ENCODE results near the gene ALOXE3.

Gene ALOXE3

DNA sequence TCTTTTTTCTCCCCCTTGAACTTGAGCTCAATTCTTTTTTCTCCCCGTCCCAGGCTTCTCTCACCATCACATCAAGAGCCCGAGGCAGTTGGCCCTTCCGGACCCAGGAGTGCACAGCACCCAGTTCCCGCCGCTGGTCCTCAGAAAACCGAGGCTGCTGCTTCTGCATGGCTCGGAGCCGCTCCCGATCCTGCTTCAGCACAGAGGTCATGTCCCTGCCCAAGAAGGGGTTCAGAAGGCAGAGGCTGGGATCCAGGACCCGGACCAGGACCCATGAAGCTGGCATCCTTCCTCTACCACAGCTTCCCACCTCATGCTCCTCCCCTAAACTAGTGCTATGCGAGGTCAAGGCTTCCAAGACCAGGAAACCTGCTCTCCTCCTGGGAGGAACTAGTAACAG lies 23.4 kb upstream of the ALOXE3 start:
- peaks cover 8 to 15% of the 10 kb centered on the region in 2 donors for H3K4me1 ChIP-seq (ENCODE audit: control insufficient read depth in 1 of 2, insufficient read depth in 2 of 2, low read length in 2 of 2)
- no peak overlapping the region for H3K9ac ChIP-seq (ENCODE audit: low read depth in 1 of 2, low read length in 2 of 2)
- no peak overlapping the region for H3K4me3 ChIP-seq (ENCODE audit: low read depth in 1 of 2, low read length in 2 of 2)
- H3K27ac ChIP-seq (ENCODE audit: low read depth, low read length): no peak overlapping the region
- H3K27me3 ChIP-seq (ENCODE audit: control insufficient read depth in 1 of 2, insufficient read depth in 2 of 2, low read length in 2 of 2): no peaks in the 10 kb centered on the region
- H3K9me3 ChIP-seq (ENCODE audit: control insufficient read depth in 1 of 2, low read length in 2 of 2): no peaks in the 10 kb centered on the region
- H3K36me3 ChIP-seq (ENCODE audit: control insufficient read depth in 1 of 2, insufficient read depth in 2 of 2, low read length in 2 of 2): peaks cover 43 to 64% of the 10 kb centered on the region in 2 donors

DNA sequence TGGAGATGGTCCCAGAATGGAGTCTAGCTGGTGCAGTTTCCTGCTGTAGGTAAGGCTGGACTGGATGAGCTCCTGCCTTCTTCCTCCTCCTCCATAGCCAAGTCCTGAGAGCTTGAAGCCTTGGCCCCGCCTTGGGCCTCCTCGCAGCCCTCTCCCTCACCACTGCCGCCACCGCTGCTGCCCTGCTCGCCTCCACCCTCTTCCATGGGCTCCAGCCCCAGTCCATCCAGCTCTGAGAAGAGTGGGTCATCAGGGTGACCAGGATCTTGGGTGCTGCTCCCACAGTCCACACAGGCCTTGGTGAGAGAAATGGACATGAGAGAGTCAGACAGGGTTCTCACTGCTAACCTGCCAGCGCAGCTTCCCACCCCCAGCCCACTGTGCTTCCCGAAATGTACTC lies 22.7 kb upstream of the ALOXE3 start:
- H3K27ac ChIP-seq (ENCODE audit: low read depth, low read length): peak overlapping the region; percentile 22
- peaks cover 36 to 57% of the 10 kb centered on the region in 2 donors for H3K36me3 ChIP-seq (ENCODE audit: control insufficient read depth in 1 of 2, insufficient read depth in 2 of 2, low read length in 2 of 2)
- H3K9me3 ChIP-seq (ENCODE audit: control insufficient read depth in 1 of 2, low read length in 2 of 2): no peaks in the 10 kb centered on the region
- no peaks in the 10 kb centered on the region for H3K27me3 ChIP-seq (ENCODE audit: control insufficient read depth in 1 of 2, insufficient read depth in 2 of 2, low read length in 2 of 2)
- no peak overlapping the region for H3K9ac ChIP-seq (ENCODE audit: low read depth in 1 of 2, low read length in 2 of 2)
- H3K4me3 ChIP-seq (ENCODE audit: low read depth in 1 of 2, low read length in 2 of 2): no peak overlapping the region
- peaks cover 8 to 15% of the 10 kb centered on the region in 2 donors for H3K4me1 ChIP-seq (ENCODE audit: control insufficient read depth in 1 of 2, insufficient read depth in 2 of 2, low read length in 2 of 2)

GRCh38 chr17:8140065-8141029 lies 22.0 kb upstream of the ALOXE3 start:
- Histone ChIP-seq H3K4me1 (ENCODE audit: control insufficient read depth in 1 of 2, insufficient read depth in 2 of 2, low read length in 2 of 2) (peaks cover 8 to 15% of the 10 kb centered on the region in 2 donors), H3K27me3 (ENCODE audit: control insufficient read depth in 1 of 2, insufficient read depth in 2 of 2, low read length in 2 of 2) (no peaks in the 10 kb centered on the region), H3K36me3 (ENCODE audit: control insufficient read depth in 1 of 2, insufficient read depth in 2 of 2, low read length in 2 of 2) (peaks cover 31 to 50% of the 10 kb centered on the region in 2 donors), H3K4me3 (ENCODE audit: low read depth in 1 of 2, low read length in 2 of 2) (no peak overlapping the region), H3K9ac (ENCODE audit: low read depth in 1 of 2, low read length in 2 of 2) (no peak overlapping the region), H3K9me3 (ENCODE audit: control insufficient read depth in 1 of 2, low read length in 2 of 2) (no peaks in the 10 kb centered on the region), H3K27ac (ENCODE audit: low read depth, low read length) (no peak overlapping the region)

DNA sequence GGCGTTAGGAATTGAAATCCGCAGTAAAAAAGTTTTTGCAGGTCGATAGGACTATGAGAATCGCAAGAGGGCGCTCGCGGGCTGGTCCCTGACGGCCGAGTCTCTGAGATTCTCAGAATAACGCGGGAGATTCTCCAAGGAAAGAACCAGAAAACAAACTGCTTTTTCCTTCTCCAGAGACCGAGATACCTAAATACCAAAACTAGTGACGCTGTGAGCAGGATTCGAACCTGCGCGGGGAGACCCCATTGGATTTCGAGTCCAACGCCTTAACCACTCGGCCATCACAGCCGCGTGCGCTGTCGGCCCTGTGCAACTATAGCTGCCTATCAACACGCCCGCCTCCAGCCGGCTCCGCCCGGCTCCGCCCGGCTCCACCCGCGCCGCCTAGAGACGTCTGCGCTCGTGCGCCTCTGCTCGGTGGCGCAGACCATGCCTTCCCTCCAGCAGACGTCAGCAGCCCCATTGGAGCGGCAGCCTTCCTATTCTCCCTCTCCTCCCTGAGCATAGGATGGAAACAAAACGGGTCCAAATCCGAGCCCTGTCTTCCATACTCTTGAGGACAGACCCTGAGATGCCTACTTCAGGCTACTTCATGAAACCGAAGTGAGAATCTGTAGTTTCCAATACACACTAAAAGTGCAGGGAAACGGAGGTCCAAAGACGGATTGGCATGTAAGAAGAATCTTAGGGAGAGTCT lies 20.5 kb upstream of the ALOXE3 start:
- Histone ChIP-seq H3K9ac (ENCODE audit: low read depth in 1 of 2, low read length in 2 of 2) (peak overlapping the region; percentile 65 to 77), H3K4me1 (ENCODE audit: control insufficient read depth in 1 of 2, insufficient read depth in 2 of 2, low read length in 2 of 2) (peaks cover 8 to 15% of the 10 kb centered on the region in 2 donors), H3K9me3 (ENCODE audit: control insufficient read depth in 1 of 2, low read length in 2 of 2) (no peaks in the 10 kb centered on the region), H3K36me3 (ENCODE audit: control insufficient read depth in 1 of 2, insufficient read depth in 2 of 2, low read length in 2 of 2) (peaks cover 22 to 39% of the 10 kb centered on the region in 2 donors), H3K4me3 (ENCODE audit: low read depth in 1 of 2, low read length in 2 of 2) (peak overlapping the region; percentile 63 to 66), H3K27ac (ENCODE audit: low read depth, low read length) (peak overlapping the region; percentile 89), H3K27me3 (ENCODE audit: control insufficient read depth in 1 of 2, insufficient read depth in 2 of 2, low read length in 2 of 2) (no peaks in the 10 kb centered on the region)

GRCh38 chr17:8138374-8138671 lies 20.0 kb upstream of the ALOXE3 start:
- H3K4me1 ChIP-seq (ENCODE audit: control insufficient read depth in 1 of 2, insufficient read depth in 2 of 2, low read length in 2 of 2): peaks cover 8 to 15% of the 10 kb centered on the region in 2 donors
- H3K4me3 ChIP-seq (ENCODE audit: low read depth in 1 of 2, low read length in 2 of 2): peak overlapping the region; percentile 33 to 44
- peak overlapping the region; percentile 41 to 61 for H3K9ac ChIP-seq (ENCODE audit: low read depth in 1 of 2, low read length in 2 of 2)
- H3K9me3 ChIP-seq (ENCODE audit: control insufficient read depth in 1 of 2, low read length in 2 of 2): no peaks in the 10 kb centered on the region
- no peaks in the 10 kb centered on the region for H3K27me3 ChIP-seq (ENCODE audit: control insufficient read depth in 1 of 2, insufficient read depth in 2 of 2, low read length in 2 of 2)
- peaks cover 20 to 34% of the 10 kb centered on the region in 2 donors for H3K36me3 ChIP-seq (ENCODE audit: control insufficient read depth in 1 of 2, insufficient read depth in 2 of 2, low read length in 2 of 2)
- peak overlapping the region; percentile 60 for H3K27ac ChIP-seq (ENCODE audit: low read depth, low read length)

DNA sequence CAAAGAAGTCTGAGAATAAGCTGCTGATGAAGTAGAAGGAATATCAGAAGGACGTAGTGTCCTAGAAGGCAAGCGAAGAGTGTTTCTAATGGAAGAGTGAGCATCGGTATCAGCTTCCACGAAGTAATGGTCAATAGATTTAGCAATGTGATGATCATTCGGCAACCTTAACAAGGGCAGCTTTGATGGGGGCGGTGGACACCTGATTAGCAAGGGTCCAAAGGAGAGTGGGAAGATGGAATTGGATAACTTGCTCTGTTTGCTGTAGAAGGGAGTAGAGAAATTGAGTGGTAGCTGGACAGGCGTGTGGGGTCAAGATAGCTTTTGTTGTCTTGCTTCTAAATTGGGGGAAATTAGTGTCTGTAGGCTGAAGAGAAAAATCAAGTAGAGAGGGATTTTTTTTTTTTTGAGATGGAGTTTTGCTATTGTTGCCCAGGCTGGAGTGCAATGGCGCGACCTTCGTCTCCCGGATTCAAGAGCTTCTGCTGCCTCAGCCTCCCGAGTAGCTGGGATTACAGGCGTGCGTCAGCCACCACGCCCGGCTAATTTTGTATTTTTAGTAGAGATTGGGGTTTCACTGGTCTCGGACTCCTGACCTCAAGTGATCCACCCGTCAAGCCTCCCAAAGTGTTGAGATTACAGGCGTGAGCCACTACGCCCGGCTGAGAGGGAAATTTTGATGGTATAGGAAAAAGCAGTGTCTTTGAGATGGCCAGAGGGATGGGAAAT lies 19.5 kb upstream of the ALOXE3 start:
- H3K4me3 ChIP-seq (ENCODE audit: low read depth in 1 of 2, low read length in 2 of 2): peak overlapping the region; percentile 33 to 44
- H3K9me3 ChIP-seq (ENCODE audit: control insufficient read depth in 1 of 2, low read length in 2 of 2): no peaks in the 10 kb centered on the region
- H3K9ac ChIP-seq (ENCODE audit: low read depth in 1 of 2, low read length in 2 of 2): peak overlapping the region; percentile 41 to 61
- H3K27me3 ChIP-seq (ENCODE audit: control insufficient read depth in 1 of 2, insufficient read depth in 2 of 2, low read length in 2 of 2): no peaks in the 10 kb centered on the region
- no peak overlapping the region for H3K27ac ChIP-seq (ENCODE audit: low read depth, low read length)
- H3K4me1 ChIP-seq (ENCODE audit: control insufficient read depth in 1 of 2, insufficient read depth in 2 of 2, low read length in 2 of 2): peaks cover 8 to 15% of the 10 kb centered on the region in 2 donors
- peaks cover 20 to 29% of the 10 kb centered on the region in 2 donors for H3K36me3 ChIP-seq (ENCODE audit: control insufficient read depth in 1 of 2, insufficient read depth in 2 of 2, low read length in 2 of 2)

DNA sequence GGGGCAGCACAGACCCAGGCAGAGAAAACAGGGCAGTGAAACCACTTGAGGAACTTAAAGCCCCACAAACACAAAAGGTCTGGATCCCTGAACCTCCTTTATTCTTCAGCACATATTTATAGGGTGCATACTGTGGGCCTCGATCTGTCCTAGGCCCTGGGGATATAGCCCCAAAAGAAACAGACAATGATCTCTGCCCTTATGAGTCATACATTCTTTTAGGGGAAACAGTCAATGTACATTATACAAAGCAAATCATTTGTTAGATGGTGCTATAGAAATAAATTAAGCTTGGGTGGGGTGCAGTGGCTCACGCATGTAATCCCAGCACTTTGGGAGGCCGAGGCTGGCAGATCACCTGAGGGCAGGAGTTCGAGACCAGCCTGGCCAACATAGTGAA lies 15.6 kb upstream of the ALOXE3 start:
- Histone ChIP-seq H3K4me3 (ENCODE audit: low read depth in 1 of 2, low read length in 2 of 2) (no peak overlapping the region), H3K9ac (ENCODE audit: low read depth in 1 of 2, low read length in 2 of 2) (no peak overlapping the region), H3K9me3 (ENCODE audit: control insufficient read depth in 1 of 2, low read length in 2 of 2) (no peaks in the 10 kb centered on the region), H3K4me1 (ENCODE audit: control insufficient read depth in 1 of 2, insufficient read depth in 2 of 2, low read length in 2 of 2) (peaks cover 8 to 12% of the 10 kb centered on the region in 2 donors), H3K36me3 (ENCODE audit: control insufficient read depth in 1 of 2, insufficient read depth in 2 of 2, low read length in 2 of 2) (no peaks in the 10 kb centered on the region), H3K27ac (ENCODE audit: low read depth, low read length) (no peak overlapping the region), H3K27me3 (ENCODE audit: control insufficient read depth in 1 of 2, insufficient read depth in 2 of 2, low read length in 2 of 2) (peaks cover 0 to 9% of the 10 kb centered on the region in 2 donors)

DNA sequence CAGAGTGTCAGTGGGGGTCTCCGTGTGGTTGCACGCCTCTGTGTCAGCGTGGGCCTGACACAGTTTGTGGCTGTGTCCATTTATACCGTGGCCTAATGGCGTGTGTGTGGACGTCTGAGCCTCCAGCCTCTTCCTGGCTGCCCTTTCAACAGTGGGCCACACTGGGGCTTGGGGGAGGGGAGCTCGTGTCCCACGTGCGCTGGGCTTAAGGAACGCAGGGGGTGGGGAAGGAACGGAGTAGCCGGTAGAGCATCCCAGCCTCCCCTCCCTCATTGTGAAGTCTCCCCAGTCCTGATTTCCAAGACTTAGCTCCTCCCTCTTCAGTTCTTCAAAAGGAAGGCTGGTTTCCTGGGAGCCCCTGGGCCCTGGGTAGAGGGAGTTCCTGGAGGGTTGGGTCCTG lies 15.1 kb upstream of the ALOXE3 start:
- no peaks in the 10 kb centered on the region for H3K36me3 ChIP-seq (ENCODE audit: control insufficient read depth in 1 of 2, insufficient read depth in 2 of 2, low read length in 2 of 2)
- H3K27ac ChIP-seq (ENCODE audit: low read depth, low read length): no peak overlapping the region
- H3K4me3 ChIP-seq (ENCODE audit: low read depth in 1 of 2, low read length in 2 of 2): no peak overlapping the region
- no peak overlapping the region for H3K9ac ChIP-seq (ENCODE audit: low read depth in 1 of 2, low read length in 2 of 2)
- peaks cover 8 to 10% of the 10 kb centered on the region in 2 donors for H3K4me1 ChIP-seq (ENCODE audit: control insufficient read depth in 1 of 2, insufficient read depth in 2 of 2, low read length in 2 of 2)
- peaks cover 2 to 11% of the 10 kb centered on the region in 2 donors for H3K27me3 ChIP-seq (ENCODE audit: control insufficient read depth in 1 of 2, insufficient read depth in 2 of 2, low read length in 2 of 2)
- no peaks in the 10 kb centered on the region for H3K9me3 ChIP-seq (ENCODE audit: control insufficient read depth in 1 of 2, low read length in 2 of 2)

GRCh38 chr17:8131844-8132441 lies 13.6 kb upstream of the ALOXE3 start:
- H3K9ac ChIP-seq (ENCODE audit: low read depth in 1 of 2, low read length in 2 of 2): no peak overlapping the region
- H3K36me3 ChIP-seq (ENCODE audit: control insufficient read depth in 1 of 2, insufficient read depth in 2 of 2, low read length in 2 of 2): no peaks in the 10 kb centered on the region
- peaks cover 4 to 15% of the 10 kb centered on the region in 2 donors for H3K27me3 ChIP-seq (ENCODE audit: control insufficient read depth in 1 of 2, insufficient read depth in 2 of 2, low read length in 2 of 2)
- no peak overlapping the region for H3K4me3 ChIP-seq (ENCODE audit: low read depth in 1 of 2, low read length in 2 of 2)
- H3K9me3 ChIP-seq (ENCODE audit: control insufficient read depth in 1 of 2, low read length in 2 of 2): no peaks in the 10 kb centered on the region
- H3K4me1 ChIP-seq (ENCODE audit: control insufficient read depth in 1 of 2, insufficient read depth in 2 of 2, low read length in 2 of 2): peaks cover 4 to 5% of the 10 kb centered on the region in 2 donors
- H3K27ac ChIP-seq (ENCODE audit: low read depth, low read length): no peak overlapping the region

Measured in duodenal mucosa (tissue), 2 donors.